Mucosa of gallbladder (tissue), 1 donor: Measurements from ENCODE around the gene R3HDM2. TPM values are rescaled to one million over a fixed set of nuclear protein-coding genes. Genes with fewer than 3 reads are reported as not detected.

Experiments
- DNase-seq: peaks from one replicate; pipeline ENCODE4 v3.0.0-alpha.2; 2020; ENCODE audit warnings: low spot score
- total RNA-seq: library from RNA; stranded (reverse); gene quantifications from one replicate; pipeline ENCODE4 v1.2.1, GENCODE V29; 2021
- donor health status: DM: no; HTN: no; CAD: no.

Gene R3HDM2
- total RNA-seq, 1 donor from 2014 or later = 73.5 TPM

DNA sequence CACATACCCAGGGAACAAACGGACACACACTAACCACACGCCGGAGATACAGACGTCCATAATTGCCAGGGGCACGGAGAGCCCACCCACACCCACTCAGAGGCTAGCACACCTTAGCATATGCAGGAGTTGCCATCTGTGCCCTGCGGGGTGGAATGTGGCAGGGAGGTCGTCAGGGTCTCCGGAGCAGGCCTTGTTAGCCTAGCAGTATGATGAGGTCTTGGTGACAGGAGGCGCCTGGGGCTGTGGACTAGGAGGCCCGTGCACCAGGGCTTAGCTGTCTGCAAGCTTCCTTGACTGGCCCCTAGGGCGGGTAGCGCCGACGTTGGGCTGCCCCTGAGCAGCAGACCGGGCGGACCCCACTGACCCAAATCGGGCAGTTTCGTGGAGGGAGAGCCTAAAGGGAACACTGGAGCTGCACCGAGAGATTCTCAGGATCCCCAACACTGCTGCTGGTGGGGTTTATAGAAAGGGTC is 189.9 kb downstream of the R3HDM2 start:
- no peak for DNase-seq

DNA sequence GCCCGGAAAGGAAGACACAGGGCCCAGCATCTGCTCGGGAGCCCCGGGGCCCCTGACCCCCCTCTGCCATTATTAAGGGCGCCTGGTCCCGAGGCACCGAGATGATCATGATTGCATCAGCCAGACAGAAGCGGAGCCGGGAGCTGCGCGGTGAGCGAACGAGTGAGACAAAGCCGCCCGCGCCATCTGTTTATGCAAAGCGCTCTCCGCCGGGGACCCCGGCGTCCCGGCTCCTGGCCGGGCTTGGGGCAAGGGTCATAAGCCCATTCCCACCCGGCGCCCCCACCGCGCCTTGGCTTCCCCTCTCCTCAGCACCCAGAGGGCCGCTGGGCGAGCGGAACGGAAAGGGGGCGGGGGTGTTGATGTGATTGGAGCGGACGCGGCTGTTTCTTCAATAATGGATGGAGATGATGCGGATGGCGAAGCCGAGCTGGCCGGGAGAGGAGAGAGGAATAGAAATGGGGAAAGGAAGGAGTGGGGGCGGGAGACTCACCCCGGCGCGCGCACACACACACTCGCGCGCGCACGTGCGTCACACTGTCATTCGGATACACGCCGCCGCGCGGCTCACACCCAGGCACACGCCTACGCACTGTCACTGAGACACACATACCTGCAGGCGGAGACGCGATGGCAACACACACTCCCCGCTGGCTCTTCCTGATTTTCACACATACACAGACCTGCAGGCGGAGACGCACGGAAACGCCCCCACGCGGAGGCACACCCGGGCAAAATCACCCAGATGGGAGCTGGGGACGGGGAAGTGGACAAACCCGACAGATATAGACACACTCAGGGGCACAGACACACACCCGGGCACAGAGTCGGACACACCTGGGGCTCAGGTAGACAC is 190.5 kb downstream of the R3HDM2 start:
- DNase-seq = no peak

DNA sequence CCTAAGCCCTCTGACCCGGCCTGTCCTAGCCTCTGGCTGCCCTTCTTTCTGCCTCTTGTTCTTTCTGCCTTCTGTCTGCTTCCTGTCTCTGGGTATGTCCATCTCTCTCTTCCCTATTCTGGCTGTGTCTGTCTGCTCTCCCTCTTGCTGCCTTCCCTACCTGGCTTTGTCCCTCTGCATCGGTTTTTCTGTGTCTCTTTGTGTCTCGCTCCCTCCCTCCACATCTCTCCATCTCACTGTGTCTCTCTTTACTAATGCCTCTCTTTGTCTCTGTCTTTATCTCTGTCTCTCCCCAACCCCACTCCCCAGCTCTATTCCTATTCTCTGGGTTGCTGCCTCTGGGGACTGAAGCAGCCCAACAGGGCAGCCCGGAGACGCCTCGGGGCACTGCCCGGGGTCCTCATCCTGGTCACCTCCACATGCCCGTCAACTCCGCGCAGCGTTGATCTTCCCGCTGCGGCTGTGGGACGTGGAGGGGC is 191.2 kb downstream of the R3HDM2 start:
- no peak for DNase-seq

DNA sequence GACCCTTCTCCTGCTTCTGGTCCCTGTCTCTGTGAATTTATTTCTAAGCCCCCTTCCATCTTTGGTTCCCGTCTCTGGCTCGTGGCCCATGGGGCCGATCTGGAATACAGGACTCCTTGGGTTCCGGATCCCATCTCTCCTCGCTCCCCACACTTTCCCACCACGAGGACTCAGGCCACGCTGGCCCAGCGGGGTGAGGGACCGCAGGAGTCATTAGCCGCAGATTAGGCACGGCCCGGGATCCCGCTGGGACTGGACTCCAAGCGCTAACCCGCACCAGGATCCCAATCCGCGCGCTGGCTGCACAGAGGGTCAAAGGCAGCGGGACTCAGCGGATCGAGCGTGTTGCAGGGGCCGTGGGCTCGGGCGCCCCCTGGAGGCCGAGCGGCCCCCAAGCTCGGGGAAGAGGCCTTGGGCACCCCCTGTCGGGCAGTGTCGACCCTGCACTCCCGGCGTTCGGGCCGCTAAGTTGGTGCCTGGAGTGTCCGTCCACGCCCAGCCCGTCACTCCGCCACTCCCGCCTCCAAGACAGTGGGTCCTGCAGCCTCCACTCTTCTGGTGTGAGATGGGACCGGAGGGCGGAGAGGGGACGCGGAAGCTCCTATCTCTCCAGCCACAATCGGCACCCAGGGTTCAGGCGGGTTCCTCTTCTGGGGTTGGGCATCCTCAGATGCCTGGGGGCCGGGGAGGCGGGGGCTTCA is 191.8 kb downstream of the R3HDM2 start:
- peak; percentile 86 for DNase-seq

DNA sequence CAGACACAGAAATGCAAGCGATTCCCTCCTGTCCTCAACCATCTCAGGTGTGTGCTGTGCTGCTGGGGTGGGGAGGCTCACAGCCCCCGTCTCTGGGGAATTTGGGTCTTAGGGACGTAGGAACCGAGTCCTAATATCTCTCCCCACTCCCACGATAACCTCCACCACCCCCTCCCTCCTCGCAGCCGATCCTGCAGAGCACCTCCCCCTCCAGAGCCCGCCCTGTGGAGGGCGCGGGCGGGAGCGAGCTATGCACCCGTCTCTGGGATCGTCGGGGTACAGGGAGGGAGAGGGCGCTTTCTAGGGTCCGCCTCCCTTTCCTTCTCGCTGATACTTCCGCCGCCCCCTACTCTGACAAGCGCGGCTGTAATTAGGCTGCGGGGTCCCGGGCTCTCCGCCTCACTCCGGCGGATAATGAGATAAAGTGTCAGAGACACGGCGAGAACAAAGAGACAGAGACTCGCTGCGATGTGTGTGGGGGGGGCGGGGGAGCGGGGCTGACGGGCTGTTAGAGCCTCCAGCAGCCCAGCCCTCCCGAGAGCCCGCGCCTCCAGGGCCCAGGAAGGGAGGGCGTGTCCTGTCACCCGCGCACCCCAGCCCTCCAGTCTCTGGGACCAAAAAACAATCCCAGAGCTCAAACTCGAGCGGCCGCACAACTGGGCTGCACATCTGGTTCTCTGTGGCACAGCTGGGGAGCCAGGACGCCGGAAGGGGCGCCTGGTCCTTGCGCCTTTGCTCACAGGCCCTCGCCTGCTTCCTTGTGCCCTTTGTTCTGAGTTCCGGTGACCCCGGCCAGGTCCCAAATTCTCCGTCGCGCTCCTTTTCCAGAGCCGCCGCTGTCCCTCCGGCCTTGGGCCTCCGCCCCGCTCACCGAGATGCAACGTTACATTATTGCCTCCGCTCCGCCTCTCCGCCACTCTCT is 192.7 kb downstream of the R3HDM2 start:
- DNase-seq = no peak

DNA sequence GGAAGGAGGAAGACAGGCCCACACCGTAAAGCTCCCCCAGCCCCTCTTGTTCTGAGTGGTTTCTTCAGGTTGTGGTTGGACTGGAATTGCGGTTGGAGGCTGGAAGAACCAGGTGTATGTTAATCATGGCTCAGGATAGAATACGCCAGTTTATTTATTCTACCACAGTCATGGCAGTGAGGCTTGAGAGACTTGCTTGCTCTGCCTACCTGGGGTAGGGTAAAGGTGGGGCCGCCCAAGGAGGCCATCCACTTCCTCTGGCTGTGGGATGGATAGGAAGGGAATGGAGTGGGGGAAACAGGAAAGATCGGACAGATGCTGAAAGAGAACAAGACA is 193.3 kb downstream of the R3HDM2 start:
- DNase-seq = no peak

DNA sequence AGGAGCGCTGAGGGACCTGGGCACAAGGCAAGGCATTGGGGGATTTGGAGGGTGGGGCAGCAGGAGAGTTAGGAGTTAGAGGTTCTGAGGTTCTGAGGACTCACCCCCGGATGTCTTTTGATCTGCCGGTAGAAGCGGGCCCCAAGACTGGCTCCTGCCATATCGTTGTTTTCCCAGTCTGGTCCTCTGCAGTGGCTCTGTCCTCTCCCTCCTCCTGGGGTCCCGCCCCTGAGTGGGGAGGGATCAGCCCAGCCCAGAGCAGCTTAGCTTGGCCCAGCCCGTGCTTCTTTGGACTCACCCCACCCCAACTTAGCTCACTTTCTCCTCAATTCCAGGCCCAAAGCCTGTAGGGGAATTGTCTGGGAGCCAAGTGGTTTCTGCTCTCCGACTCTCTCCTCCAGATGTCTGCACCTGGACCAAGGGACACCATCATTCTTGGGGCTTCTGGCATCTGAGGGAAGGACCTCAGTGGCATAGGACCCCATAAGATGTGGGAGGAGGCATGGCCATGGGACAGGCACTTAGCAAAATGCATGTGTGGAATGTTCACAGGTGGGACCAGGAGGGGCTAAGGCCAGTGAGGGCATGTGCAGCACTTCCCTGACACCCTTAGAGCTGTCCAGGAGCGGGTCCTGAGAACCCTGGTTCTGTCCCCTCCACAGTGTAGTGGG is 193.8 kb downstream of the R3HDM2 start:
- DNase-seq = no peak

DNA sequence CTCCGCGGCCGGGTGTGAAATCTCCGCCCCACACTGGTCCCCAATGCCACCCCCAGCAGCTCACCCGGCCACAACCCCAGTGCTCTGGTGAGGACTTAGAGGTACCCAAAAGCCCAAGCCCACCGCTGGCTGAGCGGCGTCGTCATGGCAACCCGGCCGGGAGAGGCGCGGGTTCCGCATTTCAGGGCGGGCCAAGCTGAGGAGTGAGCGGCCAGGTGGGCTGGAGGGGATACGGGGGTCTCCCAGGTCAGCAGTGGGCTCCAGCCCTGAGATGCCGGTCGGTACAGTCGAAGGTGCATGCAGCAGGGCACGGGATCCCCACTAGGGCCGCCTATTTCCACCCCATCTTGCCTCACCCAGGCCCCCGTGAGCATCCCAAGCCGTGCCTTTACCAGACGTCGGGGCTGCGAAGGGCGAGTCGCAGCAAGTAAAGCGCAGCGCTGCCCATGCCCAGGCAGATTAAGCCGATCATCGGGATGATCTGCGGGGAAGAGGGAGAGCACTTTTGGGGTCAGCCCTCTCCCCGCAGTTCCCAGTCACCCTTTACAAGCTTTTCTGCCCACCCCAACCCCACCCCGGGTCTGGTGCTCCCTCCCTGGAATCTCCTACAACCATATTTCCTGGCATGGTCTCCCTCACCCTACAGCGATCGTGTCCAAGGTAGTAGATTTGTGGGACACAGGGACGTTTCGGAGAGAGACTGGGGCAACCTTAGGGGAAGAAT is 194.5 kb downstream of the R3HDM2 start:
- DNase-seq = no peak

DNA sequence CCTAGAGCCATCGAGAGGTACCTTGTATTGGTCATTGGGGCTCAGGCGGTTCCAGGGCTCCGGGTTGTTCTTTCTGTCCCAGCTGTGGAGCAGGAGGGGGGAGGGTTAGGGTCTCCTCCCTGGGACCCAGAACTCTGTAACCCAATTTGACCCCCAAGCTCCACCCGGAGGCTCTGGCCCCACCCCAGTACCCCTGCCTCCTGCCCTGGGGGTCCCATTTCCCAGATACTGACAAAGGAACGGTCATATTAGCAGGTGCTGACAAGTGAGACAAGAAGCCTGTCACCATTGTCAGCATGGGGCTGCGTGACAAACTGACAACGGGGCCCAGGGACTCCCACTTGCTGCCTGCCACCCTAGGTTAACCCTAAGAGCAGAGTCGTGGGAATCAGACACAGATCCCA is 195.1 kb downstream of the R3HDM2 start:
- DNase-seq = no peak

DNA sequence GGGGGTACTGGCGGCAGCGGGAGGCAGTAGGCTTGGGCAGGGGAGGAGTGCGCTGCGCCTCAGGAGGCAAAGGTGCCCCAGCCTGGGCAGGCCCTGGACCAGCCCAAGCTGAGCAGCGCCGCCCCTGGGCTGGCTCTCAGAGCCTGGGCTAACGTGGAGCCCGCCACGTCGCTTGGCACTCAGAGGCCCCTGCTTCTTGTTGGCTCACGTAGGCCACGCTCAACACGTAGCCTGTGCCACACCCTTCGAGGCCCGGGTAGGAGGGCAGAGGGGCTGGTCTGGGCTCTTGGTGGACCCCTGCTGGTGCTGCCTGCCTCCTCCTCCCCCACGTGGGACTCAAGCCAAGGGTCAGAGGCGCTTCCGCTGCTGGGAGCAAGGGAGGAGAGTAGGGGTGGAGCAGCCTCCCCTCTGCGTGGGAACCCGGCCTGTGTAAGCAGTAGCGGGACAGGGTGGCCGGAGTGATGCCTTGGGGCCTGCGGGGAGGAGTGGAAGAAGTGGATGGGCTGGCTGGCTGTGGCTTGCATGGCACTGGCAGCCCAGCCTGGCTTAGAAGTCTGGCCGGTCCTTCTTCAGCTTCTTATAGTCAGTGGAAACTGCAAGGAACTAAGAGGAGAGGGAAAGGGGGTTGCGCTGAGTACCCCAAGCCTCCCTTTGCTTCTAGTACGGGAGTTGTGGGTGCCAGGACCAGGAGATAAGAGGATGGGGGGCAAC is 195.7 kb downstream of the R3HDM2 start:
- peak; percentile 53 for DNase-seq

DNA sequence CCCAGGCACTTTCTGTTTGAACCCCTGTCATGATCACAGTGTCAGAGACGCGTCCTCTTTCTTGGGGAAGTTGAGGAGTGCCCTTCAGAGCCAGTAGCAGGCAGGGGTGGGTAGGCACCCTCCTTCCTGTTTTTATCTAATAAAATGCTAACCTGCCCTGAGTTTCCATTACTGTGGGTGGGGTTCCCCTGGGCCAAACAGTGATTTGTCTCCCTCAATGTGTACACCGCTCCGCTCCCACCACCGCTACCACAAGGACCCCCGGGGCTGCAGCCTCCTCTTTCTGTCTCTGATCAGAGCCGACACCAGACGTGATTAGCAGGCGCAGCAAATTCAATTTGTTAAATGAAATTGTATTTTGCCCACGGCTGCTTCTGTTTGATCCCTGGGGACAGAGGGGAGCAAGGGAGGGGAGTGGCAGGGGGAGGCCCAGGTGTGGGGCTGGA is 196.2 kb downstream of the R3HDM2 start:
- no peak for DNase-seq

DNA sequence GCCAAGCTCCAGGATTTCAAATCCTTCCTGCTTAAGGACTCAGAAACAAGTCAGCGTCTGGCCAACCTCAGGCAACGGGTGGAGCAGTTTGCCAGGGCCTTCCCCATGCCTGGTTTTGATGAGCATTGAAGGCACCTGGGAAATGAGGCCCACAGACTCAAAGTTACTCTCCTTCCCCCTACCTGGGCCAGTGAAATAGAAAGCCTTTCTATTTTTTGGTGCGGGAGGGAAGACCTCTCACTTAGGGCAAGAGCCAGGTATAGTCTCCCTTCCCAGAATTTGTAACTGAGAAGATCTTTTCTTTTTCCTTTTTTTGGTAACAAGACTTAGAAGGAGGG is 196.6 kb downstream of the R3HDM2 start:
- DNase-seq = no peak

DNA sequence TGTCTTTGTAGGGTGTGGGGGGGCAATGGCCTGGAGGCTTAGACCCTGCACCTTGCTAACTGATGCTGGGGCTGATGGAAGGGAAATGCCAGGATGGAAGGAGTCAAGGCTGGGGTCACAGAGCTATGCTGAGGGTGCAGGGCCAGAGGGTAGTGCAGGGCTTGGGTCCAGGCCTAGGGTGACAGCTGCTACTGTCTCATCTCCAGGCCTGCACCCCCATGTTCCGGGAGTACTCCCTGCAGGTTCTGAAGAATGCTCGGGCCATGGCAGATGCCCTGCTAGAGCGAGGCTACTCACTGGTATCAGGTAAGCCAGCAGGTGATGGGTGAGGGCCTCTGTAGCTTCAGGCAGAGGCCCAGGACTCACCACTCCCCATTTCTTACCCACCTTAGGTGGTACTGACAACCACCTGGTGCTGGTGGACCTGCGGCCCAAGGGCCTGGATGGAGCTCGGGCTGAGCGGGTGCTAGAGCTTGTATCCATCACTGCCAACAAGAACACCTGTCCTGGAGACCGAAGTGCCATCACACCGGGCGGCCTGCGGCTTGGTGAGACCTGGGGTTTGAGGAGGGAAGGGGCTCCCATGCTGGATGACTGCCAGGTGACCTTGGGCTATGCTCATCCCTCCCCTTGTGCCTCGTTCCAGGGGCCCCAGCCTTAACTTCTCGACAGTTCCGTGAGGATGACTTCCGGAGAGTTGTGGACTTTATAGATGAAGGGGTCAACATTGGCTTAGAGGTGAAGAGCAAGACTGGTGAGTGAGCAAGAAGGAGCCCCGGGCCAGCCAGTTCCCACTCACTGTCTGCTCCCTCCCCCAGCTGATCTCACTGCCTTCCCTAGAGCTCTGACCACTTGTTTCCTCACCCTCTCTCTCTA is 197.2 kb downstream of the R3HDM2 start:
- no peak for DNase-seq

DNA sequence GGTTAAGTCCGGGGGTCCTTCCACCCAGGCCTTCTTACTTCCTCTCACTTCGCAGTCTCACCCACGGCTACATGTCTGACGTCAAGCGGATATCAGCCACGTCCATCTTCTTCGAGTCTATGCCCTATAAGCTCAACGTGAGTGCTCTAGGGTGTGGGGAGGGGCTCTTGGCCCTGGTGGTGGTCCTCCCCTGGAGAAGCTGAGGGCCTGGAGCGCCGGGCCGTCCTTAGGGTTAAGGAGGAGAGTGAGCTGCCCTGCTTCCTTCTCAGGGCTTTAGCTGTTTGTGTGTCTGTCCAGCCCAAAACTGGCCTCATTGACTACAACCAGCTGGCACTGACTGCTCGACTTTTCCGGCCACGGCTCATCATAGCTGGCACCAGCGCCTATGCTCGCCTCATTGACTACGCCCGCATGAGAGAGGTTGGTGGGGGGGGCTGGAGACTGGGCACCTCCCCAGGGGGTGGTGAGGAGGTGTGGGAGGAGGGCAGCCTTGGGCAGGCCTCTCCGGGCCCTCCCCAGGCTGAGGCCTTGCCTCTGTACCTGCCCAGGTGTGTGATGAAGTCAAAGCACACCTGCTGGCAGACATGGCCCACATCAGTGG is 198.6 kb downstream of the R3HDM2 start:
- no peak for DNase-seq

DNA sequence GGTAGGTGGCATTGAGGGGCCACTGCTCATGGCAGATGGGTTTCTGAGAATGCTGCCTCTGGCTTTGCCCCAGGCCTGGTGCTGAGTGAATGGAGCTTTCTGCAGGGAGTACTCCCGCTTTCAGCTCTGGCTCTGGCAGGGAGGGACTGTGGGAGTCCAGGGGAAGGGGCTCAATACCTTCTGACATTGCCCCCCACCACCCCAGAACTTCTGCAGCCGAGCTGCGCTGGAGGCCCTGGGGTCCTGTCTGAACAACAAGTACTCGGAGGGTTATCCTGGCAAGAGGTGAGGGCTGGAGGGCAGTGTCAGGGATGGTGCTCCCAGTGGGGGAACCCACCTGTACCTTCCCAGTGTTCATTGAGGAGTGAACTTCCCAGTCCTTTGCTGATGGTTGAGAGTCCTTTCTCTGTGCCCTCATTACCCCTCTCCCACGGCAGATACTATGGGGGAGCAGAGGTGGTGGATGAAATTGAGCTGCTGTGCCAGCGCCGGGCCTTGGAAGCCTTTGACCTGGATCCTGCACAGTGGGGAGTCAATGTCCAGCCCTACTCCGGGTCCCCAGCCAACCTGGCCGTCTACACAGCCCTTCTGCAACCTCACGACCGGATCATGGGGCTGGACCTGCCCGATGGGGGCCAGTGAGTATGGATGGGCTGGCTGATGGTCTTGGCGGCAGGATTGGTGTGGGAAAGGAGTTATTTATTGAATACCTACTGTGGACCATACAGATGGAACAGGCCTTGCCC is 199.4 kb downstream of the R3HDM2 start:
- no peak for DNase-seq

DNA sequence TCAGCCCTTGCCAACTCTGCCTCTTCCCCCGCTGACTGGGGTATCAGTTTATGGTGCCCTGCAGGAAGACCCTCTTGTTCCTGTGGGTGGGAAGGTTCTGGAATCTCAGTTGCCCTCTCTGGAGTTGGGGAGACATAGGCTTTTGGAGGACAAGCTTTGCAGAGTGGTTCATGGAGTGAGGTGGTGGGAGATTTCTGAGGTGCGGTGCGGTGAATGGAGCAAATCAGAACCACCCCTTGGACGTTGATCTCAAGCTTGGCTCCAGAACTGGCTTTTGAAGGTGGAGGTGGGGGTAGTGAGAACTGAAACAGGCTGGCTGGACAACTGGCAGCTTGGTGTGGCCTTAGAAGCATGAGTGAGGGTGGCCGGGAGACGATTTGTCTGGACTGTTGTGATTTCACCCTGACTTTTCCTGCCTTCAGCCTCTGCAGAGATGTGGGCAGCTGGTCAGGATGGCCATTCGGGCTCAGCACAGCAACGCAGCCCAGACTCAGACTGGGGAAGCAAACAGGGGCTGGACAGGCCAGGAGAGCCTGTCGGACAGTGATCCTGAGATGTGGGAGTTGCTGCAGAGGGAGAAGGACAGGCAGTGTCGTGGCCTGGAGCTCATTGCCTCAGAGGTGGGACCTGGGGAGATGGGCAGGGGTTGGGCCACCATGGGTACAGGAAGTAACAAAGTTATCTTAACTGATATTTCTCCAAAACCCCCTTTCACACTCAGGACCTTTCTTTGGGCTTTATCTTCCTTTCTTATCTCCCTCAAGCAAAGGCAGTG is 200.3 kb downstream of the R3HDM2 start:
- no peak for DNase-seq
